Uterine smooth muscle cell (primary cell): ENCODE data around the gene ATXN10. TPM values are rescaled to one million over a fixed set of nuclear protein-coding genes. Genes with fewer than 3 reads are reported as not detected.

ENCODE experiments used
- total RNA-seq: library from RNA; depleted of rRNA; stranded (reverse); fragments of >200 nt; gene quantifications from 2 replicates; pipeline ENCODE4 v1.2.3, GENCODE V29; 2014

ATXN10 gene, protein sequence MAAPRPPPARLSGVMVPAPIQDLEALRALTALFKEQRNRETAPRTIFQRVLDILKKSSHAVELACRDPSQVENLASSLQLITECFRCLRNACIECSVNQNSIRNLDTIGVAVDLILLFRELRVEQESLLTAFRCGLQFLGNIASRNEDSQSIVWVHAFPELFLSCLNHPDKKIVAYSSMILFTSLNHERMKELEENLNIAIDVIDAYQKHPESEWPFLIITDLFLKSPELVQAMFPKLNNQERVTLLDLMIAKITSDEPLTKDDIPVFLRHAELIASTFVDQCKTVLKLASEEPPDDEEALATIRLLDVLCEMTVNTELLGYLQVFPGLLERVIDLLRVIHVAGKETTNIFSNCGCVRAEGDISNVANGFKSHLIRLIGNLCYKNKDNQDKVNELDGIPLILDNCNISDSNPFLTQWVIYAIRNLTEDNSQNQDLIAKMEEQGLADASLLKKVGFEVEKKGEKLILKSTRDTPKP
- 170 and 183 TPM in 2 replicates for total RNA-seq

DNA sequence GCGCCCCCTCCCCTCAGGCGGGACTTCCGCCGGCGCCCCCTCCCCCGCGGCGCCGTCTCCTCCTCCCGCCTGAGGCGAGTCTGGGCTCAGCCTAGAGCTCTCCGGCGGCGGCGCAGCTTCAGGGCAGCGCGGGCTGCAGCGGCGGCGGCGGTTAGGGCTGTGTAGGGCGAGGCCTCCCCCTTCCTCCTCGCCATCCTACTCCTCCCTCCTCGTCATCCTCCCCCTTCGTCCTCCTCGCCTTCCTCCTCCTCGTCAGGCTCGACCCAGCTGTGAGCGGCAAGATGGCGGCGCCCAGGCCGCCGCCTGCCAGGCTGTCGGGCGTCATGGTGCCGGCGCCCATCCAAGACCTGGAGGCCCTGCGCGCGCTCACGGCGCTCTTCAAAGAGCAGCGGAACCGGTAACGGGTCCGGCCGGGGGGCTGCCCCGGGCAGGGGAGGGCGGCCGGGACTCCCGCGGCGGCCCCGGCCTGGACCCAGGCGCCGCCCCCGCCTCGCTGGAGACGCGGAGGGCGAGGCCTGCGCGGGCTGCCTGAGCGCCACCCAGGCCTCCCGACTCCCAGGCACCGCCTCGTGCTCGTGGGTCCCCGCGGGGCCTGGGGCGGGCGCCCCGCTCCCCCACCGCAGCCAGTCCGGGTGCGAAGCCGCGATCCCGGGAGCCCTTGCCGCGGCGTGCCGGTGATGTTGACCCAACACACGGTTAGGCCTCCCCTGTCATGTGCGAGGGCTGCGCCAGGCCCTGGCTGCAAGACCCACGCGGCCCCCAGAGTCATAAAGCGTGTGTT lies at the start of gene ATXN10:
ATXN10 (plus strand) TSS at position 52 of the 781 bp plus-strand sequence; CDS start at position 282, 230 bp downstream.

Other genes with a start within 250 kb of the ATXN10 start
- gene FBLN1, start 169.0 kb upstream of the ATXN10 start, total RNA-seq, result 94.1 and 164 TPM in 2 replicates